ENCODE measurements around the gene DLG2. TPM values are rescaled to one million over a fixed set of nuclear protein-coding genes. Genes with fewer than 3 reads are reported as not detected.

DLG2 gene
- total and polyA plus RNA-seq, 2 donors (not counting 3 experiments of a cell fraction or from before 2014, with no cell fraction given) = 0.15 to 1.1 TPM

DNA sequence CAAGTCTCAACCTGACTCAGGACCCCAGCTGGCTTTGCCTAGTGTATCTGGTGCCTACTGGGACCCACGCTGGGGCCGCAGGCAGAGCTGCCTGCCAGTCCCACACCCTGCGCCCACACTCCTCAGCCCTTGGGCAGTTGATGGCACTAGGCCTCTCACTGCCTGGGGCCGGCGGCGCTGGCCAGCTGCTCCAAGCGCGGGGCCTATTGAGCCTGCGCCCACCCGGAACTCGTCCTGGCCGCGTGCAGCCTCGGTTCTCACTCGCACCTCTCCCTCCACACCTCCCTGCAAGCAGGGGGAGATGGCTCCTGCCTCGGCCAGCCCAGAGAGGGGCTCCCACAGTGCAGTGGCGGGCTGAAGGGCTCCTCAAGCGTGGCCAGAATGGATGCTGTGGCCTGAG, 1432.4 kb downstream of the DLG2 start:
- TF ChIP-seq POLR2AphosphoS5 (IDR thresholded peaks at IDR 0.05; ENCODE audit: insufficient read depth, low read depth, low read length) (no peak), POLR2A (IDR thresholded peaks at IDR 0.05; ENCODE audit: low read depth, low read length) (no peak), GATA2 (IDR thresholded peaks at IDR 0.05; ENCODE audit: insufficient read depth, insufficient read length, low read depth, low read length) (no peak)
- DNase-seq (ENCODE audit: low read depth, low spot score) (no peak), FAIRE-seq (no peak)
- POLR2A ChIA-PET = no interaction called here
- H3K27ac ChIP-seq (ENCODE audit: insufficient read depth, low read depth, low read length) = no peak overlapping the region
- no peaks in the 10 kb centered on the region for H3K27me3 ChIP-seq (ENCODE audit: control insufficient read depth in 2 of 2, insufficient read depth in 2 of 2, low read length in 2 of 2)
- no peaks in the 10 kb centered on the region for H3K36me3 ChIP-seq (ENCODE audit: control insufficient read depth in 2 of 2, extremely low read depth in 1 of 2, insufficient read depth in 2 of 2, low read length in 2 of 2)
- no peaks in the 10 kb centered on the region for H3K9me1 ChIP-seq (replicated peaks; ENCODE audit: control insufficient read depth, extremely low read depth, insufficient read depth, low read length)
- H3K9me3 ChIP-seq (replicated peaks; ENCODE audit: control insufficient read depth, insufficient read depth, low read length) = no peaks in the 10 kb centered on the region
- no peak overlapping the region for H3K9ac ChIP-seq (replicated peaks; ENCODE audit: extremely low read depth, insufficient read depth, low read length)
- CTCF ChIA-PET = no interaction called here
- no peaks in the 10 kb centered on the region for H3K4me1 ChIP-seq (ENCODE audit: control insufficient read depth, extremely low read depth, insufficient read depth, low read length)
- no peak overlapping the region for H3K4me2 ChIP-seq (ENCODE audit: insufficient read depth, low read length)
- H2AFZ ChIP-seq (ENCODE audit: low read depth, low read length) = no peak overlapping the region
- no peak overlapping the region for H3K4me3 ChIP-seq (replicated peaks in 1 of 3; ENCODE audit: insufficient read depth in 1 of 3, low read depth in 1 of 3, low read length in 3 of 3)
- intact Hi-C loops (cut with micrococcal nuclease) (no loop called here), dilution Hi-C loops (cut with MboI; ENCODE audit: extremely low pct_ligation_motif_present, low sequenced_read_pairs) (no loop called here)
- H4K20me1 ChIP-seq (replicated peaks; ENCODE audit: control insufficient read depth, extremely low read depth, insufficient read depth, low read length) = no peaks in the 10 kb centered on the region
- no TSS peak for BruUV-seq (replicated peaks)
- no peaks in the 10 kb centered on the region for H3K79me2 ChIP-seq (ENCODE audit: control insufficient read depth, insufficient read depth, low read length)

DNA sequence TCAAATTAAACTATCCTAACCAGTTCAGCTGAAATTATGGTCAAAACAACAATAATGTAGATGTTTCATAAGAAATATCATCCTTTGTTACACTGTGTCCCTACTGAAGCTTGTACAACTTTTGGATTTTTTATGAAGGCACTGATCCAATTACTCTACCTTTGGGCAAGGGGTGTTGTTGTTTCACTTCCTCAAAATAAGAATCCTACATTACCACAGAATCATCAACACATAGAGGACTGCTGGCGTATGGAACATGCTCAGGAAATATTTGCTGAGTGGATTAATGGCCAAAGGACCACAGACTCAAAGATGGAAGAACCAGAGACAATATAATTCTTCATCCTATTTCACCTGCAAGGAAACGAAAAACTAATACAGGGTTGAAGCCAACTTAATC, 1433.4 kb downstream of the DLG2 start:
- POLR2A ChIA-PET = no interaction called here
- no peak overlapping the region for H2AFZ ChIP-seq (ENCODE audit: low read depth, low read length)
- TF ChIP-seq MYC (IDR thresholded peaks at IDR 0.05; ENCODE audit: low read depth, low read length) (no peak), JUN (IDR thresholded peaks at IDR 0.05; ENCODE audit: borderline replicate concordance, insufficient read depth, insufficient read length, low read depth) (no peak), POLR2A (IDR thresholded peaks at IDR 0.05; ENCODE audit: low read depth, low read length) (no peak), POLR2AphosphoS5 (IDR thresholded peaks at IDR 0.05; ENCODE audit: insufficient read depth, low read depth, low read length) (no peak), FOS (IDR thresholded peaks at IDR 0.05; ENCODE audit: borderline replicate concordance, insufficient read depth, low read length) (no peak), EZH2 (IDR thresholded peaks at IDR 0.05; ENCODE audit: borderline replicate concordance, low read depth, low read length, severe bottlenecking) (no peak), GATA2 (IDR thresholded peaks at IDR 0.05; ENCODE audit: insufficient read depth, insufficient read length, low read depth, low read length) (no peak)
- TF ChIP-seq, protein P1, sequence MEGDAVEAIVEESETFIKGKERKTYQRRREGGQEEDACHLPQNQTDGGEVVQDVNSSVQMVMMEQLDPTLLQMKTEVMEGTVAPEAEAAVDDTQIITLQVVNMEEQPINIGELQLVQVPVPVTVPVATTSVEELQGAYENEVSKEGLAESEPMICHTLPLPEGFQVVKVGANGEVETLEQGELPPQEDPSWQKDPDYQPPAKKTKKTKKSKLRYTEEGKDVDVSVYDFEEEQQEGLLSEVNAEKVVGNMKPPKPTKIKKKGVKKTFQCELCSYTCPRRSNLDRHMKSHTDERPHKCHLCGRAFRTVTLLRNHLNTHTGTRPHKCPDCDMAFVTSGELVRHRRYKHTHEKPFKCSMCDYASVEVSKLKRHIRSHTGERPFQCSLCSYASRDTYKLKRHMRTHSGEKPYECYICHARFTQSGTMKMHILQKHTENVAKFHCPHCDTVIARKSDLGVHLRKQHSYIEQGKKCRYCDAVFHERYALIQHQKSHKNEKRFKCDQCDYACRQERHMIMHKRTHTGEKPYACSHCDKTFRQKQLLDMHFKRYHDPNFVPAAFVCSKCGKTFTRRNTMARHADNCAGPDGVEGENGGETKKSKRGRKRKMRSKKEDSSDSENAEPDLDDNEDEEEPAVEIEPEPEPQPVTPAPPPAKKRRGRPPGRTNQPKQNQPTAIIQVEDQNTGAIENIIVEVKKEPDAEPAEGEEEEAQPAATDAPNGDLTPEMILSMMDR (IDR thresholded peaks at IDR 0.05; ENCODE audit: extremely low read depth in 1 of 2, insufficient read depth in 1 of 2, low read depth in 1 of 2, low read length in 2 of 2) = no peak
- TF ChIP-seq, protein P2, sequence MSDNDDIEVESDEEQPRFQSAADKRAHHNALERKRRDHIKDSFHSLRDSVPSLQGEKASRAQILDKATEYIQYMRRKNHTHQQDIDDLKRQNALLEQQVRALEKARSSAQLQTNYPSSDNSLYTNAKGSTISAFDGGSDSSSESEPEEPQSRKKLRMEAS (IDR thresholded peaks at IDR 0.05; ENCODE audit: insufficient read depth, insufficient read length) = no peak
- no peak for DNase-seq (ENCODE audit: low read depth, low spot score)
- intact Hi-C loops (cut with micrococcal nuclease) (no loop called here), dilution Hi-C loops (cut with MboI; ENCODE audit: extremely low pct_ligation_motif_present, low sequenced_read_pairs) (no loop called here)
- no peak overlapping the region for H3K4me3 ChIP-seq (replicated peaks in 1 of 3; ENCODE audit: insufficient read depth in 1 of 3, low read depth in 1 of 3, low read length in 3 of 3)
- H4K20me1 ChIP-seq (replicated peaks; ENCODE audit: control insufficient read depth, extremely low read depth, insufficient read depth, low read length) = no peaks in the 10 kb centered on the region
- H3K9ac ChIP-seq (replicated peaks; ENCODE audit: extremely low read depth, insufficient read depth, low read length) = no peak overlapping the region
- H3K9me3 ChIP-seq (replicated peaks; ENCODE audit: control insufficient read depth, insufficient read depth, low read length) = no peaks in the 10 kb centered on the region
- H3K4me2 ChIP-seq (ENCODE audit: insufficient read depth, low read length) = no peak overlapping the region
- CTCF ChIA-PET = no interaction called here
- no peak overlapping the region for H3K27ac ChIP-seq (ENCODE audit: insufficient read depth, low read depth, low read length)
- no peaks in the 10 kb centered on the region for H3K4me1 ChIP-seq (ENCODE audit: control insufficient read depth, extremely low read depth, insufficient read depth, low read length)
- H3K36me3 ChIP-seq (ENCODE audit: control insufficient read depth in 2 of 2, extremely low read depth in 1 of 2, insufficient read depth in 2 of 2, low read length in 2 of 2) = no peaks in the 10 kb centered on the region
- no TSS peak for BruUV-seq (replicated peaks)
- H3K27me3 ChIP-seq (ENCODE audit: control insufficient read depth in 2 of 2, insufficient read depth in 2 of 2, low read length in 2 of 2) = no peaks in the 10 kb centered on the region
- no peak for FAIRE-seq
- H3K9me1 ChIP-seq (replicated peaks; ENCODE audit: control insufficient read depth, extremely low read depth, insufficient read depth, low read length) = no peaks in the 10 kb centered on the region
- no peaks in the 10 kb centered on the region for H3K79me2 ChIP-seq (ENCODE audit: control insufficient read depth, insufficient read depth, low read length)
